ENCODE results near the gene TRABD. TPM values are rescaled to one million over a fixed set of nuclear protein-coding genes. Genes with fewer than 3 reads are reported as not detected.
"Not testable (repeated sequence)": the region's sequence is repeated elsewhere in the genome, so short reads cannot be mapped to it uniquely, and the experiment has no call there.

The TRABD gene
- total RNA-seq, 1 donor from 2014 or later, result 34.8 TPM

GRCh38 chr22:50201191-50202129, 15.7 kb downstream of the TRABD start:
- no peak for DNase-seq (ENCODE audit: low read depth, low spot score)

GRCh38 chr22:50202130-50202666, 16.5 kb downstream of the TRABD start:
- no peak for DNase-seq (ENCODE audit: low read depth, low spot score)

- DNase-seq (ENCODE audit: low read depth, low spot score), result no peak
Observed at GRCh38 chr22:50203288-50203687, 17.6 kb downstream of the TRABD start.

GRCh38 chr22:50204571-50204970, 18.9 kb downstream of the TRABD start:
- DNase-seq (ENCODE audit: low read depth, low spot score), result no peak

- not testable (repeated sequence) for DNase-seq (ENCODE audit: low read depth, low spot score)
Observed at GRCh38 chr22:50204998-50205397, 19.3 kb downstream of the TRABD start.

GRCh38 chr22:50205781-50206569, 20.3 kb downstream of the TRABD start:
- no peak for DNase-seq (ENCODE audit: low read depth, low spot score)

- DNase-seq (ENCODE audit: low read depth, low spot score), result no peak
Observed at GRCh38 chr22:50206599-50206998, 20.9 kb downstream of the TRABD start.

- DNase-seq (ENCODE audit: low read depth, low spot score), result no peak
Observed at GRCh38 chr22:50207383-50208140, 21.8 kb downstream of the TRABD start.

GRCh38 chr22:50208430-50208938, 22.8 kb downstream of the TRABD start:
- no peak for DNase-seq (ENCODE audit: low read depth, low spot score)

- DNase-seq (ENCODE audit: low read depth, low spot score), result no peak
Observed at GRCh38 chr22:50208939-50209892, 23.5 kb downstream of the TRABD start.

GRCh38 chr22:50209893-50210292, 24.2 kb downstream of the TRABD start:
- DNase-seq (ENCODE audit: low read depth, low spot score), result no peak

GRCh38 chr22:50210378-50211139, 24.8 kb downstream of the TRABD start:
- no peak for DNase-seq (ENCODE audit: low read depth, low spot score)

- DNase-seq (ENCODE audit: low read depth, low spot score), result no peak
Observed at GRCh38 chr22:50211147-50211546, 25.4 kb downstream of the TRABD start.

- DNase-seq (ENCODE audit: low read depth, low spot score), result no peak
Observed at GRCh38 chr22:50213263-50213662, 27.6 kb downstream of the TRABD start.

GRCh38 chr22:50215297-50216054, 29.8 kb downstream of the TRABD start:
- no peak for DNase-seq (ENCODE audit: low read depth, low spot score)

GRCh38 chr22:50216055-50216683, 30.5 kb downstream of the TRABD start:
- DNase-seq (ENCODE audit: low read depth, low spot score), result no peak

- no peak for DNase-seq (ENCODE audit: low read depth, low spot score)
Observed at GRCh38 chr22:50216684-50217520, 31.2 kb downstream of the TRABD start.

Data from pulmonary artery endothelial cell (primary cell).